HT1080 (cell line): ENCODE data around the gene CECR2. TPM values are rescaled to one million over a fixed set of nuclear protein-coding genes. Genes with fewer than 3 reads are reported as not detected.

ENCODE experiments used
- DNase-seq: peaks from one replicate; pipeline ENCODE4 v3.0.0-alpha.2; 2015; ENCODE audit warnings: low read depth
- total RNA-seq: library from RNA; depleted of rRNA; stranded (reverse); fragments of >200 nt; shearing (Covaris generic); gene quantifications from 2 replicates; pipeline ENCODE4 v1.2.3, GENCODE V29; 2014

CECR2 gene
- total RNA-seq, 1 experiment from 2014 or later: 0.02 TPM

GRCh38 chr22:17446698-17447097 is 77.4 kb downstream of the CECR2 start:
- peak; percentile 3 for DNase-seq

DNA sequence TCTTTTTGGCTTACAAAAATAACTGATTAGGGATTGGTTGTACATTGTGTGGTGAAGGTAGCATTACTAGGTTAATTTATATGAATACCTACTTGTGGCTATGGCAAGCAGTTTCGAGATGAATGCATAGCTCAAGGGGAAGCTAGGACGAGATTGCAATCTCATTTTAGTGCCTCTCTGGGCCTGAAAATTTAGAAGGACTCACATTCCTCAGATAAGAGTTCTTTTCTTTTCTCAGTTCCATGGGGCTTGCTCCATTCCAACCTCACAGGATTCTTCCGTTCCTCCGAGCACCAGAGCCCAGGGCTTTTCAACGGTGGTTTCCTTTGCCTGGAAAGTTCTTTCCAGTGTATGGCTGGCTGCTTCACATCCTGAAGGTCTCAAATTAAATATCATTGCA is 82.1 kb downstream of the CECR2 start:
- no peak for DNase-seq

- DNase-seq: no peak
These were observed 91.6 kb downstream of the CECR2 start for GRCh38 chr22:17460895-17461294.

DNA sequence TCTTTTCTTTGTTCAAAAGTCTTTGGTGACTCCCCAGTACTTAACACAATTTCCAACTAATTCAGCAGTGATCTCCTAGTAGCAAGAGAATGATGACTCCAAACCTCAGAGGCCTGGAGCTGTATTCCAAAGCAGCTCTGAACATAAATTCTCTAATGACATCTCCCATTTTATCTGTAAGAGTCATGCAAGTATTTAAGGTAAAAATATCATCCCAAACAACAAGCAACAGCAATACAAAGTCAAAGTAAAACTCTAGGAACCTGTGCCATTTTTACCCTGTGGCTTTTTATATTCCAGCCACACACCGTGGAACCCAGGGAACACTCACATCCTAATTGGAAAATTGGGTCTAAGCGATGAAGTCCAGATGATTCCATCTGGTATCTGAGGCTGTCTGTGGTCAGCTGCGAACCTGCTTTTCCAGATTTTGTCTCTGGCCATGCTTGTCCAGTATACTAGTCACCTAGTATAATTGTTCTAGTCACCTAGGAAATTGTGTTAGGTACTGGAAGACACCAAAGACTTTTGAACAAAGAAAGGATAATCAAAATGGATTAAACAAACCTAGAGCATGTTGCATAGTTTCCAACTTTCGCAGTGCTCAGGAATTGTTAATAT is 101.7 kb downstream of the CECR2 start:
- DNase-seq: no peak

GRCh38 chr22:17471886-17472535 is 102.8 kb downstream of the CECR2 start:
- DNase-seq: no peak

DNA sequence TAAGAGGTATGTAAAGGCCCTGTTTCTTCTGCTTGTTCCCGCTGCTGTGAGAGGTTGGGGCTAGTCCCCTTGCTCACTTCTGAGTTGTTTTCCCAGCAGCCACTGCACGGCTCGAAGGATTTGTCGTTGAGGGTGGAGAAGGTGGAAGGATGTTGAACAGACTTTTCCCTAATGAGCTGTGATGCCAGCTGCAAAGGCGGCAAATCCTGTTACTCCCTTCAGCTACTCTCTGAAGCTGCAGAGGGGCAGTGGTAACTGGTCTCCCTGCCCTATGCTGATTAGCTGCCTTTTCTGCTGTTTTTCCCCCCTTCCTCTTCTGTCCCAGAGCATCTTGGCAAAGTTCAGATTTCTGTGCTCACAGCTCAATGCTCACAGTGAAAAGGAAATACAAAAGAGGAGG is 103.7 kb downstream of the CECR2 start:
- DNase-seq: no peak

DNA sequence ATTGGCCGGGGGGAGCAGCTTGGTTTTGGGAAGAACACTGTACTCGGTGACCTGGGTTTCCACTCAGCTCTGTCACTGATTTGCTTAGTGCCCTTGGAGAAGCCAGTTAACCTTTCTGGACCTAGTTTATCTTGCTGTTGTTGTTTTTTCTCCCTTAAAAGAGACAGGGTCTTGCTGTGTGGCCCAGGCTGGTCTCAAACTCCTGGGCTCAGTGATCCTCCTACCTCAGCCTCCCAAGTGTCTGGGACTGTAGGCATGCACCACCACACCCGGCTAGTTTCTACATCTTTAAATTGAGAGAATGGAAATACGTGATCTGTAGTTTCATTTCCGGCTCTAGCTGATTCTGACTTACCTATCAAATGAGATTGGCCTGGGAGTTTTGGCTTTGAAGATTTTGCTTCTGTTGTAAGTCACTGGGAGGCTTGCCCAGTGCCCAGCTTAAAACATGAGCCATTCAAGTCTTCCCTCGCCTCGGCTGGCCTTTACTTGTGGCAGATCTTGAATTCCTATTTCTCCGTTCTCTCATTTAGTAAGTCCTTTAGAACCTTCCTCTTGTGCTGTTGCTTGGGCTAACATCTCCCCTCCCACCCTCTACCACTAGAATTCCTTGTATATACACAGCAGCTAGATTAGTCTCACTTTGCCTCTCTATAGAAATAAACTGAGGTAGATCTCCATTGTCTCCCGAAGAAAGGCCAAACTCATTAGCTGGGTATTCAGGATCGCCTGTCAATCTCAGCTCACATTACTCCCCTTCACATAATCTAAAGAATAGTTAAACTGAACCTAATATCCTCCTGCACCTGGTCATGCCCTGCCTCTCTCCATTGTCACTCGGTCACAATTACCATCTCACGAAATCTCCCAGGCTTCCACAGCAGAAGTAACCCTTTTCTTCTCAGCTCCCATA is 106.3 kb downstream of the CECR2 start:
- DNase-seq: no peak

- DNase-seq: no peak
These were observed 107.6 kb downstream of the CECR2 start for GRCh38 chr22:17476838-17477237.

DNA sequence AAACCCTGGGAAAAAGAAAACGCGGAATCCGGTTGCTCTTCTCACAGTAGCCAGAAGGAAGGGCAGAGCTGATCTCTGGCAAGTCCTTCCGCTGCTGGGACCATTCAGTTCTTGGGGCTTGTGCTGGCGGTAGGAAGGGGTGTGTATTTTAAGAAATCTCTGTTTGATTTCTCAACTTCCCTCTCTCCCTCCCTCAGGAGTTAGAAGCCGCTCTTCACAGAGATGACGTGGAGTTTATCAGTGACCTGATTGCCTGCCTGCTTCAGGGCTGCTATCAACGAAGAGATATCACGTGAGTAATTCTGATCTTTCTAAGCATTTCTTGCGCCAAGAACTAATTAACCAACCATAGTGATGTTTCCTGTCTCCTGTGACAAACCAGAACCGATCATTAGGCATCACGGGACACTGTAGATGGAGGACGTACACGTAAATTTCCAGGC is 108.2 kb downstream of the CECR2 start:
- DNase-seq: no peak

- no peak for DNase-seq
These were observed 109.9 kb downstream of the CECR2 start for GRCh38 chr22:17479135-17479534.

DNA sequence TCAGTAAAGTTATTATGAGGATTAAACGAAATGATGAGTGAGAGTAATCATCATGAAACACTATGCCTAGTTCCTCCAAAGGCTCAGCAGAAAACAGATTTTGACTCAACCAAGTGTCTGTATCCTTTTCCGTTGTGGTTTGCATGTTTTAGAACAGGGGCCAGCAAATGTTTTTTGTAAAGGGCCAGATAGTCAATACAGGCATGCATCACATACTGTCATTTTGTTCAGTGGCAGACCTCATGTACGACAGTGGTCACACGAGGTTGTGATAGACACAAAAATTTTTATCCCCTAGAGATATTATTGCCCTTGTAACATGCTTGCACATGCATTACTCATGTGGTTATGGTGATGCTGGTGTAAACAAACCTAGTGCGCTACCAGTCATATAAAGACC is 112.2 kb downstream of the CECR2 start:
- no peak for DNase-seq

- no peak for DNase-seq
These were observed 114.6 kb downstream of the CECR2 start for GRCh38 chr22:17483688-17484372.

GRCh38 chr22:17484608-17485007 is 115.3 kb downstream of the CECR2 start:
- DNase-seq: no peak

- no peak for DNase-seq
These were observed 117.1 kb downstream of the CECR2 start for GRCh38 chr22:17486313-17486712.

DNA sequence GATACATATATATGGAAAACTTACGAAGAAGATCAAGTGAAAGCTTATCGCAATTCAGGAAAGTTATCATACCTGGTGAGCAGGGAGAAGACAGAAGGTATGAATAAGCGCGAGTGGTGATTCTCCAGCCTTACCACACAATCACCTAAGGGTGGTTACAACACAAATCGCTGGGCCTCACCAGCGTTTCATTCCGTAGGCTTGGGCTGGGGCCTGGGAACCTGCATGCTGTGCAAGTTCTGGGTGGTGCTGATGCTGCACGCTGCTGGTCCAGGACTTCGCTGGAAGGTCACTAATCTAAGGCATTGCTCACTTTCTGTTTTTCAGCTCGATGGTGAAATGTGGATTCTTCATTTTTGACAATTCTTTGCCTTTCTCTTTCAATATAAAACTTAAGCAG is 117.5 kb downstream of the CECR2 start:
- no peak for DNase-seq

DNA sequence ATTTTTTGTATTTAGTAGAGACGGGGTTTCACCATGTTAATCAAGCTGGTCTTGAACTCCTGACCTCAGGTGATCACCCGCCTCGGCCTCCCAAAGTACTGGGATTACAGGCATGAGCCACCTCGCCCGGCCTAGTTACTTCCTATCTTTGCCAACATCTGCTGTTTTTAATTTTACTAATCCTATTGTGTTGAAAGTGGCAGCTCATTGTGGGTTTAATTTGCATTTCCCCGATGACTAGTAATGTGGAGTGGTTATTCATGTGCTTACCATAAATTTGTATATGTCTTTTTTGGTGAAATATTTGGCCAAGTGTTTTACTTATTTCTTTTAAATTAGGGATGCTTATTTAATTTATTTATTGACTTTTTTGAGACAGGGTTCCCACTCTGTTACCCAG is 119.8 kb downstream of the CECR2 start:
- no peak for DNase-seq

DNA sequence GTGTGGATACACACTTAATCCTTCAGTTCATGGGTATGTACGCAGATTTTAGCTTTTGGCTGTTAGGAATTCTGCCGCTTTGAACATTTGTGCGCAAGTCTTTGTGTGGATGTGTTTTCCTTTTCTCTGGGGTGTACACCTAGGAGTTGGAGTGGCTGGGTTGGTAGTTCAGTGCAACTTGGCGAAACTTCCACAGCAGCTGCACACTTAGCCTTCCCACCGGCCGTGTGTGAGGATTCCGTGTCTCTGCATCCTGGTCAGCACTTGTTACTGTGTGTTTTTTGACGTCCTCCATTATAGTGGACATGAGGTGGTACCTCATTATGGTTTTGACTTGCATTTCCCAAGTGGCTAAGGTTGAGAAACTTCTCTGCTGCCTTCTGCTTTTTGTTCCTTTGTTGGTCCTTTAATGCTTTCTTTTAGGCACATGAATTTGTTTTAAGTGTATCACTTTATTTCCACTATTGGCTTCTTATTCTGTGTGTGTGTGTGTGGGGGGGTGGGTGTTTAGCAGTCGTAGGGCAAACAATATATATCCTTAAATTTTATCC is 121.9 kb downstream of the CECR2 start:
- no peak for DNase-seq

GRCh38 chr22:17492247-17492646 is 123.0 kb downstream of the CECR2 start:
- DNase-seq: no peak

GRCh38 chr22:17493419-17493981 is 124.2 kb downstream of the CECR2 start:
- DNase-seq: no peak

GRCh38 chr22:17496841-17497240 is 127.6 kb downstream of the CECR2 start:
- DNase-seq: no peak

GRCh38 chr22:17501679-17502285 is 132.5 kb downstream of the CECR2 start:
- peak; percentile 55 for DNase-seq
